T-cell (primary cell): ENCODE results near the gene ATG4C. TPM values are rescaled to one million over a fixed set of nuclear protein-coding genes. Genes with fewer than 3 reads are reported as not detected.
A peak's percentile ranks its signal among the peaks of the same experiment; 100 is the strongest.
"Not testable (repeated sequence)": the region's sequence is repeated elsewhere in the genome, so short reads cannot be mapped to it uniquely, and the experiment has no call there.

Experiments
- ATAC-seq, 4 experiments: fragments of 200-7000 bp in 3 of 4; fragments of 150-1000 bp in 1 of 4; cut with Tn5 transposase; replicated peaks in 1 of 4; 1 replicate in 3 of 4; 2 replicates in 1 of 4; pipeline ENCODE4 v1.10.0; 2021; ENCODE audit warnings: moderate library complexity in 3 of 4, mild to moderate bottlenecking in 2 of 4, moderate number of reproducible peaks in 1 of 4
- CTCF ChIA-PET, 2 donors: fragments of 300-600 bp; sonication (Branson Sonifier 250); formaldehyde crosslinking; loops; one replicate each; lab custom pipeline; 2022; ENCODE audit warnings: antibody characterized with exemption in 2 of 2; lab: Charles Lee
- POLR2A ChIA-PET, 2 donors: fragments of 300-600 bp; sonication (Branson Sonifier 250); formaldehyde crosslinking; loops; one replicate each; lab custom pipeline; 2022; ENCODE audit warnings: antibody characterized with exemption in 2 of 2; lab: Charles Lee
- DNase-seq, 35 experiments: peaks; one replicate each; pipeline versions ENCODE4 v3.0.0 to v3.0.0-alpha.2; 2013 to 2023
- H3K27ac ChIP-seq: one replicate; pipeline ENCODE4 v1.5.1; 2013; ENCODE audit warnings: low read length
- H3K27me3 ChIP-seq, 2 experiments: replicated peaks in 1 of 2; 1 replicate in 1 of 2; 2 replicates in 1 of 2; pipeline versions ENCODE4 v1.6.1 to v1.7.0; 2013; ENCODE audit warnings: low read length in 1 of 2, mixed read lengths in 1 of 2; ENCODE audit not compliant: control insufficient read depth in 2 of 2, insufficient read depth in 2 of 2; ENCODE audit errors: extremely low read depth in 1 of 2
- H3K36me3 ChIP-seq, 2 donors: 1 replicate in 1 of 2; 2 replicates in 1 of 2; pipeline versions ENCODE4 v1.6.1 to v1.7.0; 2013; ENCODE audit warnings: low read length in 1 of 2; ENCODE audit not compliant: control insufficient read depth in 2 of 2, insufficient read depth in 1 of 2; ENCODE audit errors: extremely low read depth in 1 of 2
- H3K4me1 ChIP-seq, 2 experiments: 1 replicate in 1 of 2; 2 replicates in 1 of 2; pipeline versions ENCODE4 v1.6.1 to v1.7.0; 2013; ENCODE audit warnings: low read length in 2 of 2, mixed read lengths in 1 of 2; ENCODE audit not compliant: insufficient read depth in 2 of 2, control insufficient read depth in 1 of 2; ENCODE audit errors: extremely low read depth in 1 of 2
- H3K4me3 ChIP-seq, 2 donors: 1 replicate in 1 of 2; 2 replicates in 1 of 2; pipeline versions ENCODE4 v1.5.1 to v1.7.0; 2013; ENCODE audit warnings: mild to moderate bottlenecking in 2 of 2, low read length in 1 of 2, moderate library complexity in 1 of 2; ENCODE audit not compliant: control insufficient read depth in 1 of 2; ENCODE audit errors: extremely low read depth in 1 of 2
- H3K9me3 ChIP-seq: 2 replicates; pipeline ENCODE4 v1.7.0; 2013
- H3K27ac Mint-ChIP-seq, 2 donors: one replicate each; pipeline ENCODE4 v1.8.0; 2020 to 2021; ENCODE audit warnings: mild to moderate bottlenecking in 2 of 2, mixed read lengths in 2 of 2
- H3K27me3 Mint-ChIP-seq, 2 donors: one replicate each; pipeline ENCODE4 v1.8.0; 2021 to 2022; ENCODE audit warnings: mixed read lengths in 2 of 2
- H3K36me3 Mint-ChIP-seq: one replicate; pipeline ENCODE4 v1.8.0; 2021; ENCODE audit warnings: mixed read lengths
- H3K4me1 Mint-ChIP-seq, 3 donors: one replicate each; pipeline ENCODE4 v1.8.0; 2020 to 2022; ENCODE audit warnings: mixed read lengths in 3 of 3, mild to moderate bottlenecking in 1 of 3
- H3K4me3 Mint-ChIP-seq, 3 donors: one replicate each; pipeline ENCODE4 v1.8.0; 2020 to 2022; ENCODE audit warnings: mild to moderate bottlenecking in 3 of 3, mixed read lengths in 3 of 3, moderate library complexity in 3 of 3
- H3K9me3 Mint-ChIP-seq, 3 donors: one replicate each; pipeline ENCODE4 v1.8.0; 2020 to 2022; ENCODE audit warnings: mixed read lengths in 3 of 3
- WGBS: methylation state at CpG from one replicate; pipeline ENCODE4 v1.1.5; 2013; ENCODE audit warnings: missing lambda C conversion rate; ENCODE audit not compliant: insufficient coverage; 5-methylcytosine and 5-hydroxymethylcytosine counted together
- total RNA-seq, 35 experiments: library from RNA in 6 of 35; stranded (reverse) in 6 of 35; fragments of 120-200 nt in 1 of 35; gene quantifications; one replicate each; pipeline versions ENCODE4 v1.2.1 to v1.2.4 and lab custom pipeline; 2013 to 2026

ATG4C gene
- total RNA-seq, 5 donors from 2014 or later (not counting 1 experiment from before 2014, with no cell fraction given) = 6.4 to 11.8 (median 10.4) TPM

DNA sequence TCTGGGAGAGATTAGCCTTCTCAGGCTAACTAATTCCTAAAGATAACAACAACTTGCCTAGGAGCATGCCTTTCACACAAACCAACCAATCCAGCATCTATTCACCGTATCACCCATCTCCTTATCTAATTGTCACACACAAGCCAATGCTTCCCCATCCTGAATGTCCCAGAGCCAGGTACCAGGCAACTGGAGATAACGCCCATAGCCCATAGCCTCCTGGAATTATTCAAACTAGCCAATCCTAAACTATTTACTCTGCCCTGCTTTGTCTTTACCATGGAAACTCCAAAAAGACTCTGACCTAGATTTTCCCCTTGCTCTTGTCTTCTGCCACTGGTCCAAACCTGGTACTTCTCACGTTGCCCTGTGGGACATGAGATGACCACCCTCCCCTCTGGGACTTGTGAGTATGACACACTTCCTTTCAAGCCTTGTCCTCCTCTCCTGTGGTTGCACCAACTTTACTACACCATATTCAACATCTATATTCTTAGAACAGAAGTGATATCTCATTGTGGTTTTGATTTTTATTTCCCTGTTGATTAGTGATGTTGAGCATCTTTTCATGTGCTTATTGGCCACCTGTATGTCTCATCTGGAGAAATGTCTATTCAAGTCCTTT is 8.8 kb upstream of the ATG4C start:
- DNase-seq = no peak
- 64% methylated on average over 3 of the region's 3 CpGs for WGBS
- no peaks in the 10 kb centered on the region for H3K4me1 ChIP-seq
- Mint-ChIP-seq H3K27me3 (peaks cover 10 to 31% of the 10 kb centered on the region in 2 donors), H3K4me3 (no peak overlapping the region), H3K4me1 (no peaks in the 10 kb centered on the region), H3K27ac (no peak overlapping the region), H3K9me3 (peaks cover 17 to 26% (median 23%) of the 10 kb centered on the region in 3 donors), H3K36me3 (no peaks in the 10 kb centered on the region)
- H3K9me3 ChIP-seq = peaks cover 2% of the 10 kb centered on the region
- H3K4me3 ChIP-seq = no peak overlapping the region
- ChIA-PET CTCF (interaction anchor here in 1 of 2 donors (0.6 kb wide), 1 partner anchor 181 kb away, joined by 3 read pairs; no protein-coding TSS in a partner anchor), POLR2A (interaction anchor here in 1 of 2 donors (0.7 kb wide), 1 partner anchor 31 kb away, joined by 3 read pairs; no protein-coding TSS in a partner anchor)
- H3K27ac ChIP-seq = no peak overlapping the region
- peaks cover 0 to 8% of the 10 kb centered on the region in 2 experiments for H3K27me3 ChIP-seq
- no peak for ATAC-seq
- H3K36me3 ChIP-seq = no peaks in the 10 kb centered on the region

DNA sequence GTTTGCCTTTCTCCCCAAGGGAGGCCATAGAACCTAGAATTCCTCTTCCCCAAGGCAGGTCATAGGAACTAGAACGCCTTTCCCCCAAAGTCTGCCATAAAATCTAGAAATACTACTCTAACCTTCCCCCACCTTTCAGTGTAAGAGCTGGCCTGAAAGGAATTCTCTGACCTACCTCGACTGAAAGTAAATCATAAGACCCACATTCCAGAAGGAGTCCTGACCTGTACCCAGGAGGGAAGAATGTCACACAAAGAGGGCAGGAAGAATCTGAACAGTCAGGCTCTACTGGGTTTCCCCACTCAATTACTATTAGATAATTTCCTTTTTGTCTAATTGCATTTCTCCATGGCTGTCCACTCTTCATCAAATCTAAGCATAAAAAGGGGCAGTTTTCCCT is 5.7 kb upstream of the ATG4C start:
- H3K4me3 Mint-ChIP-seq = no peak overlapping the region
- H3K27ac Mint-ChIP-seq = no peak overlapping the region
- no peaks in the 10 kb centered on the region for H3K36me3 Mint-ChIP-seq
- ChIA-PET CTCF (no interaction called here), POLR2A (no interaction called here)
- H3K27me3 ChIP-seq = peaks cover 0 to 9% of the 10 kb centered on the region in 2 experiments
- H3K27ac ChIP-seq = no peak overlapping the region
- no peak for DNase-seq
- no peaks in the 10 kb centered on the region for H3K36me3 ChIP-seq
- peaks cover 8 to 11% (median 9%) of the 10 kb centered on the region in 3 donors for H3K9me3 Mint-ChIP-seq
- 100% methylated on average over 1 of the region's 2 CpGs for WGBS
- H3K4me3 ChIP-seq = no peak overlapping the region
- no peaks in the 10 kb centered on the region for H3K4me1 Mint-ChIP-seq
- ATAC-seq = no peak
- no peaks in the 10 kb centered on the region for H3K9me3 ChIP-seq
- peaks cover 5 to 26% of the 10 kb centered on the region in 2 donors for H3K27me3 Mint-ChIP-seq
- peaks cover 0 to 3% of the 10 kb centered on the region in 2 experiments for H3K4me1 ChIP-seq

DNA sequence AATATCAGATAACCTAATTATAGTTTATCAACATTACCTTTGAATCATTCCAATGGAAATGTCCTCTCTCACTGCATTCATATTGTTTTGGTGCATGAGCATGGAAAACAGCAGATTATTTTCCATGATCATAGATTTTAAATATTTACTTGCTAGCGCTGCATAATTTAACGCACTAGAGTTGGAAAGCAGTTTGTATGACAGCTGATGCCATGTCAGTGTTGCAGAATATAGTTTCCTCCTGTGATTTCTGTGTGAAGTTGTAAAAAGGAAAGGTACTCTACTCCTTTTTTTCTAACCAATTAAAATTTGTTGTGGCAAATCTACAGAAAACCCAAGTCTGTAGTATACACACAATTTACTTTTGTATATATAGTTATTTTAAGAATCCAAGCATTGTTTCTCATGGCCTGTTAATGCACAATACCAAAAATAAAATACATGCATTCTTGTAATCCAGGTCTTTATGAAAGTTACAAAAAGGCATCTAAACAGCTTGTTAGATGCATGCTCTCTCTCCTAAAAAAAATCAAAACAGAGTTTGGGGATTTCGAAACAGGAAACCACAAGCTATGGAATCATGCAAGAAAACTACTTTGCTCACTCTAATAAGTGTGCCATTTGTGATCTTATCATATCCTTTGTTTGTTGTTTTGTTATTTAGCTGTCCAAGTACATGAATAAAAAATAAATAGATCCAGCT is 1.9 kb upstream of the ATG4C start:
- POLR2A ChIA-PET = no interaction called here
- H3K27ac ChIP-seq = no peak overlapping the region
- H3K36me3 ChIP-seq = no peaks in the 10 kb centered on the region
- Mint-ChIP-seq H3K27ac (no peak overlapping the region), H3K27me3 (peaks cover 5 to 21% of the 10 kb centered on the region in 2 donors), H3K9me3 (no peaks in the 10 kb centered on the region), H3K4me3 (no peak overlapping the region), H3K36me3 (no peaks in the 10 kb centered on the region), H3K4me1 (peaks cover 9 to 11% (median 10%) of the 10 kb centered on the region in 3 donors)
- DNase-seq (no peak), ATAC-seq (no peak)
- H3K4me3 ChIP-seq = no peak overlapping the region
- CTCF ChIA-PET = no interaction called here
- peaks cover 12 to 14% of the 10 kb centered on the region in 2 experiments for H3K4me1 ChIP-seq
- peaks cover 0 to 6% of the 10 kb centered on the region in 2 experiments for H3K27me3 ChIP-seq
- no peaks in the 10 kb centered on the region for H3K9me3 ChIP-seq
- WGBS = no CpG with 5 or more reads among the region's 3 CpGs

DNA sequence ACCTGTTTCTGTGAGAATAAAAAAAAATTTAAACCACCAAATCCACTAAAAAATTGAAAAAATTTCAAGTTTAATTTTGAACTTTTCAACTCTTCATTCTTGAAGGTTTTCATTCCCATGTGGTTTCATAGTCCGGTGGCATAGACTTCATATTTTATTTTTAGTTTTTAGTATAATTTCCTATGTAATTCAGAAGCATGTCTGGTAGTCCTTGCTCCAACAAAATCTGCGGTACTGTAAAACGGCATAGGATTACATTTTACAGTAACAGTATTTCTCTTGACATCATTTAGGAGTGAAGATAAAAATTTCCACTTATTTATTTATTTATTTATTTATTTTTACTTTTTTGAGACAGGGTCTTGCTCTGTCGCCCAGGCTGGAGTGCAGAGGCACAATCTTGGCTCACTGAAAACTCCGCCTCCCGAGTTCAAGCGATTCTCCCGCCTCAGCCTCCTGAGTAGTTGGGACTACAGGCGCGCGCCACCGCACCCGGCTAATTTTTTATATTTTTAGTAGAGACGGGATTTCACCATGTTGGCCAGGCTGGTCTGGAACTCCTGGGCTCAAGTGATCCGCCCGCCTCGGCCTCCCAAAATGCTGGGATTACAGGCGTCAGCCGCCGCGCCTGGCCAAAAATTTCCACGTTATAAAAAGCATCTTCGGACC is 1.3 kb upstream of the ATG4C start:
- H3K27ac ChIP-seq, DNase-seq, ATAC-seq, CTCF ChIA-PET, H3K4me3 ChIP-seq, H3K36me3 Mint-ChIP-seq, POLR2A ChIA-PET, H3K9me3 Mint-ChIP-seq, H3K27ac Mint-ChIP-seq, H3K36me3 ChIP-seq, H3K9me3 ChIP-seq, H3K27me3 ChIP-seq: not testable (repeated sequence)
- Mint-ChIP-seq H3K4me1 (peaks cover 13 to 15% (median 13%) of the 10 kb centered on the region in 3 donors), H3K27me3 (peaks cover 5 to 16% of the 10 kb centered on the region in 2 donors), H3K4me3 (peak overlapping the region in 1 of 3 donors; percentile 18)
- peaks cover 12 to 14% of the 10 kb centered on the region in 2 experiments for H3K4me1 ChIP-seq
- WGBS = 93% methylated on average over 15 of the region's 23 CpGs

DNA sequence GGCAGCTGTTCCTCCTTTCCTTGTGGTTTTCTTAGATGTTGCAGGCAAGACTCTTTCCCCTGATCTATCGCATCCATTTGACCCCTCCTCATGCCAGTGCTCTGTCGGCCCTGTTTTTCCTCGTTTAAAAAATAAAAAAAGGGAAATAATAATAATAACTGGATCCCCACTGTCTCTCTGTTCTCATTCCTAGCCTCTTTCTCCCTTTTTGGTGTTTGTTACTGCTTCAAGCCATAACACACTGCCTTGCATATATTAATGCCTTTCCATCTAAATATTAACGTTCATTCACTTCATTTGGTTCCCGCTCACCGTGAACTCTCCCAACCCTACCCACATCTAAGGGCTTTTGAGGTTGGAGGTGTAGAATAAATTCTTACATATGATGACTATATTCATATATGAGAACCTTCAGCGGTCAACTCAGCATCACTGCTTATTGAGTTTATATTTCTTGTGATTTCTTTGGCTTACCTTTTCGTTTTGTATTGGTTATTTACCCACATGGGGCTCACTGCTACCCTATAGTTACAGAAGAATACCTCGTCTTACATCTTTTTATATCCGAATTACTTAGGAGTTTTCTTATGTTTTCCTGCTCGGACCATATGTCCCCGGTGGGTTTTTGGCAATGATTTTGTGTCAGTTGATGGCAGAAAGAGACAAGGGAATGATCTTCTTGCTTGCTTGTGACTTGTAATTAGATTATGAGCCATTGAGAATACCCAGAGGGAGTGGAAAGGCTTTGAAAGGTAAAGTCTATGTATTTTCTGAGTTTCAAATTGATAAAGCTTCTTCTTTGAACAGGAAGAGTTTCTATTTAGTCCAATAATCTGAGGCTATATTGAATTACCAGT is 805 bp downstream of the ATG4C start:
- peaks cover 12 to 14% of the 10 kb centered on the region in 2 experiments for H3K4me1 ChIP-seq
- no peaks in the 10 kb centered on the region for H3K36me3 ChIP-seq
- DNase-seq (peak in 1 of 35 experiments; percentile 33), ATAC-seq (peak in 2 of 4 experiments; percentile 10 to 18)
- Mint-ChIP-seq H3K9me3 (no peaks in the 10 kb centered on the region), H3K36me3 (no peaks in the 10 kb centered on the region), H3K4me3 (no peak overlapping the region), H3K27me3 (peaks cover 0 to 4% of the 10 kb centered on the region in 2 donors), H3K4me1 (peaks cover 15 to 21% (median 16%) of the 10 kb centered on the region in 3 donors), H3K27ac (no peak overlapping the region)
- H3K27ac ChIP-seq = peak overlapping the region; percentile 77
- peaks cover 0 to 4% of the 10 kb centered on the region in 2 experiments for H3K27me3 ChIP-seq
- no peaks in the 10 kb centered on the region for H3K9me3 ChIP-seq
- CTCF ChIA-PET = no interaction called here
- peak overlapping the region; percentile 76 to 97 for H3K4me3 ChIP-seq
- WGBS = 86% methylated on average over 2 of the region's 12 CpGs
- POLR2A ChIA-PET = interaction anchor here in 1 of 2 donors (0.6 kb wide), 1 partner anchor 344 kb away, joined by 4 read pairs; no protein-coding TSS in a partner anchor
